ENCODE results near the gene FAM222B.
"Not testable (repeated sequence)": the region's sequence is repeated elsewhere in the genome, so short reads cannot be mapped to it uniquely, and the experiment has no call there.

FAM222B gene

DNA sequence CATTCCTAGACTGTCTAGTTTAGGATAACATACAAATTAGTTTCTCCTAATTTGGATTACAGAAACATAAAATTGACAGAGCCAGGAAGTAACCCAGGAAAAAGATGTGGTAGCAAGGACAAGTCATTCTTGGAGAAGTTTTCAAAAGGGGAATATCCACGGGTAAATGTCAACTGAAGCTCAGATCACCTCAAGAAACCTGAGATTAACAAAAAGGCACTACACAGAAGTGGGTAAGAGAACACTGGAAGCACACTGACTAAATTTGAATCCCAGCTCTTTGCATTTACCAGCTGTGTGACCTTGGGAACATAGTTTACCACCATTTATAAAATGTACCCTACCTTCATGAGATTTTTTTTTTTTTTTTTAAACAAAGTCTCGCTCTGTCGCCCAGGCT lies 59.4 kb downstream of the FAM222B start:
- no peak overlapping the region for H3K4me3 ChIP-seq (ENCODE audit: low read depth, low read length)

DNA sequence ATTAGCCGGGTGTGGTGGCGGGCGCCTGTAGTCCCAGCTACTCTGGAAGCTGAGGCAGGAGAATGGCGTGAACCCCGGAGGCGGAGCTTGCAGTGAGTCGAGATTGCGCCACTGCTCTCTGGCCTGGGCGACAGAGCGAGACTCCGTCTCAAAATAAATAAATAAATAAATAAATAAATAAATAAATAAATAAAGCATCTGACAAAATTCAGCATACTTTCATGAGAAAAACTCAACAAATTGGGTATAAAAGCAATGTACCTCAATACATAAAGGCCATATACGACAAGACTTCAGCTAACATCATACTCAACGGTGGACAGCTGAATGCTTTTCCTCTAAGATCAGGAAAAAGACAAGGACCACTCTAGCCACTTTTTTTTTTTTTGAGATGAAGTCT lies 63.0 kb downstream of the FAM222B start:
- not testable (repeated sequence) for H3K4me3 ChIP-seq (ENCODE audit: low read depth, low read length)

DNA sequence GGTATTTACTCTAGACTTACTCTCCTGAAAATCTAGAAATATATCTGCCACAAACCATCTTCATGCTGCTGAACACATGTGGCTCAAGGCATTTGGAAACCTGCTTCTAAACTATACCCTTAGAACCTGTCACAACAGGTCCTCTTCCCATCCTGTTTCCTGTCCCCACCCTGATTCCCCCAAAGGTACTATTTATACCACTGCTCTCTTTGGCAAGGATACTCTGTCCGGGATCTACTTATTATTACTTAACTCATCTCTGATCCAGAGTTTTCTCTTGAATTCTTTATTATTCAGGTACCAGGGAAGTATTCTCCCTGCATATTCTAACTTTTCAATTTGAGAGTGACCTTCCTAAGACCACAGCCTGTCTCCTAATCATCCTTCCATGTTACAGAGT lies 65.4 kb downstream of the FAM222B start:
- no peak overlapping the region for H3K4me3 ChIP-seq (ENCODE audit: low read depth, low read length)

DNA sequence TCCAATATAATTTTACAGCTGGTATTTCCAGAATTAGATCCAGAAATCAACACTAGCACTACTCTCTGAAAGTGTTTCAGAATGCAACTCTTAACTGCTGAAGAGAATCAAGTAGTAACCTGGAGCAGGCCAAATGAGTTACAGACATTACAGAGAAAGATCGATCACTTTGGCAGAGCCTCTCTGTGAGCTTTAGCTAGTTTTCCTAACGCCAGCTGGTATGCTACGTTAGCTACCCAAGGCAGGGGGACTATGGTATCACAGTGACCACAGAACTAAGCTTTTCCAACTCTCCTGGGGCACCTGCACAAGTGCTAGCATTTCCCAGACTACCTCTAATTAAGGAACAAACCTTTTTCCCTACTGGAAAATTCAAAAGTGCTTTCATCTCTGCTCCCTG lies 68.4 kb downstream of the FAM222B start:
- H3K4me3 ChIP-seq (ENCODE audit: low read depth, low read length): no peak overlapping the region

DNA sequence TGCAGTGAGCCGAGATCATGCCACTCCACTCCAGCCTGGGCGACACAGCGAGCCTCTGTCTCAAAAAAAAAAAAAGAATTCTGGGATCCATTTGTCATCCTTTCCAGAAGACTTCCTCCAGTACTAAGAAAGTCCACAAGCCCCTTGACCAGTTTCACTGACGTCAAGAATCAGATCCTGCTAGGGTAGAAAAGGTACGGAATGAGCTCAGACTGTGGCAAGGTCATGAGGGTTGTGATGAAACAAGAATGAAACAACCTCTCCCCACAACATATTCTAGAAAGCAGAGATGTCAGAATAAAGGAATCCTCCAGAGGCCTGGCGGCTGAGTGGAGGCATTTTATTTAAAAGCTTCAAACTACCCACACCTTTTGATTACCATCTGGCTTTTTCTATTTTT lies 68.9 kb downstream of the FAM222B start:
- no peak overlapping the region for H3K4me3 ChIP-seq (ENCODE audit: low read depth, low read length)

DNA sequence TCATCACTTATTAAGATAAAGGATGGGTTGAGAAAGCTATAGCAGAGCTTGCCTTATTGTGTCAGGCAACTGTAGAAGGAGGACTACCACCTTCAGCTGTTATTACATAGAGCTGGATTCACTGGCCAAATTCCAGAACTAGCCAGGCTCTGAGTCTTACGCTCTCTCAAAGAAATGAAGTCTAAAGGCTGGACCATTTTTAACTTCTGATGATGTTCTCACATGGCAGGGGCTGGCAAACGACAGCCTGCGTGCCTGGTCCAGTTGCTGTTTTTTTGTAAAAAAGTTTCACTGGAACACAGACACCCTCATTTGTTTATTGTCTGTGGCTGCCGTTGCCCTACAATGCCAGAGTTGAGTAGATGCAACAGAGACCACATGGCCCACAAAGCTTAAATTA lies 77.6 kb downstream of the FAM222B start:
- H3K4me3 ChIP-seq (ENCODE audit: low read depth, low read length): no peak overlapping the region

DNA sequence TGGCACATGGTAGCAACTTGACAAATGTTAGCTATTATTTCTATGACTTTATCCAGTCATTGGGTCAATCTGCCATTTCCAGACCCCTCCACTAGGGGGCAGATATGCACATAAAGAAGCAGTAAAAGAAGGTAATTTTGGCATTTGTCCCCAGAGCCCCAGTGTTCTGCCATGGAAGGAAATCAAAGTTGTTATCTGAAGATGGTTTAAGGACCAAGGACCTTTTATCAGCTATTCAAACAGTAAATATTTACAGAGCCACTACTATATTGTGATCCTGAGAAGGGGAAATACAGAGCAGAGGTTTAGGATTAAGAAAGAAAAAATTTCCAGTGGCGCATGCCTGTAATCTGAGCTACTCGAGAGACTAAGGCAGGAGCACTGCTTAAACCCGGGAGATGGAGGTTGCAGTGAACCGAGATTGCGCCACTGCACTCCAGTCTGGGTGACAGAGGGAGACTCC lies 78.8 kb downstream of the FAM222B start:
- no peak overlapping the region for H3K4me3 ChIP-seq (ENCODE audit: low read depth, low read length)

DNA sequence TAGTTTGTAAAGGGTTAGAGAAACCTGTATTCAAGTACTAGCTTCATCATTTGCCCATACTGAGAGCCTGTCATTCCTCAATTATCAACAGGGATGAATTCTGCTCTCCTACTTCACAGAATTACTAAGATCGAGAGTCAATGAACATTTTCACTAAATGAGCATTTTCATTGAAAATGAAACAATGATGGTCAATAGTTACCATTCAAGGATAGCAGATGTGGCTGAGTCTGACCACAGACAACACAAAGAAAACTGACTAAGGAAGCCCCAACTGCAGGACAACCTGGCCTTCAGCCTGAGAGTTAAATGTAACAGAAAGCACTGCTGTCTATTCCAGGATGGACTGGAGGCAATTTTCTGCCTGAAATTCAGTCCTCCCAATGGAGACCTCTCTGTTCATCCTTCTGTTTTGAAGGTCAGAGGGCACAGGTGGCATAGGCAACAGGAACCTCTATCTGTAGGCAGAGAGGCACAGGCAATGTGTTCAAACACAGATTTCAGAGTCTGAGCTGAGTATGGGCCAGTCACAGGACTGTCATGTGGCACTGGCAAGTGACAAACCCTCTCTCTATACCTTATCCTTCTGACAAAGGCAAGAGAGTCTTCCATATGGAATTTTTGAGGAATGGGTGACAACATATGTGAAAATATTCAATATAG lies 79.3 kb downstream of the FAM222B start:
- no peak overlapping the region for H3K4me3 ChIP-seq (ENCODE audit: low read depth, low read length)

DNA sequence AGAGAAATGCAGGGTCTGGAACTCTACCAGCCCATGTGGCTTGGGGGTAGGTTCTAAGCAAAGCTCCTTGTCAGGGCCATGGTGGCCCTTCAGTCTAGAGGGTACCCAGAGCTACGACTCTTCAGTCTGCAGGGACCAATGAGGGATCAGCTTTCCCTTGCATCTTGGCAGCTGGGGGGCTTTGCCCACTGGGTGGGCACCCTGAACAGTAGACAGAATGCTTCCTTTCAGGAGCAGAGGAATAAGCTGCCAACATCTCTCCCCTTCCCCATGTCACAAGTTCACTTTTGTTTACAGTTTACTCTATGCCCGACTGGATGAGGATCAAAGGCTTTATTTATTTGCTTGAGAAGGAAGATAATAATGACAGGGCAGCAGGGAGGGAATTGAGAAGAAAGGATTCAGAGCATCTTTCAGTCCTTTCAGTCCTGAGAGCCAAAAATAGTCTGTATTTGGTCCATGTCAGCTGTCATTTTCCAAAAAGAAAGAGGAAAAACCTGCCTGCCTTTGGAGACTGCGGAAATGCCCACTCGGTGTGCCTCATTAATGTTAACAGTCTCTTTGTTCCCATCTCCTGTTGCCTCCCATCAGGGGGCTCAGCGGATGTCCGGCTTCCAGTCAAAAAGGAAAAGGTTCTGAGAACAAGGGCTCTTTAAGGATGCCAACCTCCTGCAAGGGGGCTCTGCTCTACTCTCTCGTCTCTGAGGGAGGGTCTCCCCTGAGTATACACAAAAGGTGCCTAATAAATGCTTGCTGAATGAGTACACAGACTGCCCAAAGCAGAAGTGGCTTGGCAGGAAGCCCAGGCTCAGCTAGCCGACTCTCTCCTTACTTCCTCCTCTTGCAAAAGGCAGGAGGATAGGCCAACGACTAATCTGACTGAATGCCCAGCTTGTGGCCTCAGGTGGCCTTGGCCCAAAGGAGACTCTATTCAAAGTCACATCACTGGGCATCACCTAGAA lies 81.7 kb downstream of the FAM222B start:
- no peak overlapping the region for H3K4me3 ChIP-seq (ENCODE audit: low read depth, low read length)

DNA sequence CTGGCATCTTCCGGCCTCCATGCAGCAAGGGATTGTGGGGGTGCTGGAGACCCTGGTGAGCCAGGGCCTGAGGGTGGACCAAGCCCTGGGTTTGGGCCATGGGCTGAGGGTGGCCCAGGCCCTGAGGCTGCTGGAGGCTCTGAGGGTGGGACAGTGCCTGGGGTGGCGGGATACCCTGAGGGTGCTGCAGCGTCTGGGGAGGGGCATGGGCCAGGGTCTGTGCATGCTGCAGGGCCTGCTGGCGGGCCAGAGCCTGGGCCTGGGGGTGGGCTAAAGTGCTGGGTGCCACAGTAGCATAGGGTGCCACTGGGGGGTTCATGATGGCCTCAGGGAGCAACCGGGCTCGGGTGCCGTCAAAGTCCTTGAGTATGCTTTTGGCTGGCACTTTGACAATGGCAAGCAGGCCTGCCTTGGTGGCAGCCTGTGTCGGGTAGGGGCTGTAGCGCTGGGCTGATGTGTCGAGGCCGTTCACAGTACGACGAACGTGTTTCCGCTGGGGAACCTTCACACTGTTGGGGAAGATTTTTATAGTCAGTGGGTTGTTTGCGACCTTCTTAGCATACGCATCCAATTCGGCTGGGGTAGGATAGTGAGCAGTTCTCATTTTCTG lies 83.2 kb downstream of the FAM222B start:
- no peak overlapping the region for H3K4me3 ChIP-seq (ENCODE audit: low read depth, low read length)

DNA sequence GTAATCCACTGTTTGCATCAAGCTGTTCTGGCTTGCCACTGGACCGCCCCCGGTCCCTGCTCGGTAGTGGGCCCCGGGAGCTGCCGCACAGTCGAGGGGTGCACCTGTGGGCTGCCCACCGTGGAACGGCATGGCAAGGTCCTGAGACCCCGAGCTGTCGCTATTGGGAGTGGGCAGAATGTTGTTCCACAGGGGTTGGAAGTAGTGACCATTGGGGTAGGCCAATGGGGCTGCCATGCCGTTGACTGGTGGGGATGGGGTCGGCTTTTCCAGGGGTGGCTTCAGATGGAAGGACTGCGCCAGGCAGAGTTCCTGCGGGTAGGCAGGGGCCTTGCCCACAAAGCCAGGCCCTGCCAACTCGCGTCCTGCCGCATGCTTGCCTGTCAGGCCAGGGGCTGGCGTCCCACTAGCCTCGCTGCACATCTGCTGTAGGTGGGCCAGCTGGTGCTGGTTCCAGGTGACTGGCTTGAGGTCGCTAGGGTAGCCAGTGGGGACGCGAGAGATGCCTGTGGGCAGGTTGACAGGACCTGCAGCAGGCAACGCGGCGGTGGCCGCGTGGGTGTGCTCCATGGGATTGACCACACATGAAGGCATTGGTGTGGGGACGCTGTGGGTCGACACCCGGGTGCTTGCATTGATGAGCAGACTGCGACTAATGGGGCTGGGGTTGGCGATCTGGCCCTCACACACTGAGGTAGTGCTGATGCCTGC lies 84.0 kb downstream of the FAM222B start:
- no peak overlapping the region for H3K4me3 ChIP-seq (ENCODE audit: low read depth, low read length)

DNA sequence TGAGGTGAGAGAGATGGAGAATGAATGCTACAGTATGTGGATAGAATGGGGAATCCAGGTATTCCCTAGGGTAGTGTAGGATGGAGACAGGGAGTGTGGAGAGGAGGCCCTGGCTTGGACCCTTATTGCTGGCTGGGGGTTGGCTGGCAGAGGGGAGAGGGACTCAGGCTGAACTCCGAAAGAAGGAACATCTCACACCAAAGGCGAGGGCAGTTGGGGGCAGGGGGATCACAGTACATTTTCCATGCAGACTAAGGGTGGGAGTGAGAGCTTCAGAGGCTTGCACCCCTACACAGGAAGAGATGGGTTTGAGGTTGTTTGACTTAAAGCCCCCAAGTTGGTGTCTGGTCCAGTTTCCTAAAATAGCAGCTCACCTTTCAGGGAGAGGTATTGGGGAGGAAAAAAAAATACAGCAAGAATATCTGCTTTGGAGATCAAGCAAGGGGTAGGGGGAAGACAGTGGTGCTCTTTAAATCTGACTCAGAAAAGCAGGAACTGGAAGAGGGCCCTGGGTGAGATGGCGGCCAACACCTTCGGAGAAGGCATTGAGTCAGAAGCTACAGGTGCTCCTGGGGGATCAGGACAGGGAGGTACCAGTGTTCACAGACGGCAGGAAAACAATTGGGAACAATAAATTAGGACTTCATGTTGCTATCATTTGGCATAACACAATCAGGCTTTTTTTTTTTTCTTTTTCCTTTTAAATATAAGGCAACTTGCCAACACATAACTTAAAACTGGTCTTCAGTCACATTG lies 86.4 kb downstream of the FAM222B start:
- H3K4me3 ChIP-seq (ENCODE audit: low read depth, low read length): no peak overlapping the region

DNA sequence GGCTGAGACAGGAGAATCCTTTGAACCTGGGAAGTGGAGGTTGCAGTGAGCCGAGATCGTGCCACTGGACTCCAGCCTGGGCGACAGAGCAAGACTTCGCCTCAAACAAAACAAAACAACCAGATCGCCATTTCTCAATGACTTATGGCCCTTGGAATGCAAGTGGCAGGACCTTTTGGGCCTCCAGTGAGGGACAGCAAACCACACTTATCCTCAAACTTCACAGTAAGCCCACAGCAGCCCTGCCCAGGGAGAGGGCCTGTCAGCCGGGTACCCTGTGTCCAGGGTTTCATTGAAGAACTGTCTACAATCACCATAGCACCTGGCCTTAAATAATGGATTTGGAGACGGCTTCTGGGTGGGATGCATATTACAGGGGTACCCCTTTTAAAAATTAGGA lies 87.1 kb downstream of the FAM222B start:
- no peak overlapping the region for H3K4me3 ChIP-seq (ENCODE audit: low read depth, low read length)

DNA sequence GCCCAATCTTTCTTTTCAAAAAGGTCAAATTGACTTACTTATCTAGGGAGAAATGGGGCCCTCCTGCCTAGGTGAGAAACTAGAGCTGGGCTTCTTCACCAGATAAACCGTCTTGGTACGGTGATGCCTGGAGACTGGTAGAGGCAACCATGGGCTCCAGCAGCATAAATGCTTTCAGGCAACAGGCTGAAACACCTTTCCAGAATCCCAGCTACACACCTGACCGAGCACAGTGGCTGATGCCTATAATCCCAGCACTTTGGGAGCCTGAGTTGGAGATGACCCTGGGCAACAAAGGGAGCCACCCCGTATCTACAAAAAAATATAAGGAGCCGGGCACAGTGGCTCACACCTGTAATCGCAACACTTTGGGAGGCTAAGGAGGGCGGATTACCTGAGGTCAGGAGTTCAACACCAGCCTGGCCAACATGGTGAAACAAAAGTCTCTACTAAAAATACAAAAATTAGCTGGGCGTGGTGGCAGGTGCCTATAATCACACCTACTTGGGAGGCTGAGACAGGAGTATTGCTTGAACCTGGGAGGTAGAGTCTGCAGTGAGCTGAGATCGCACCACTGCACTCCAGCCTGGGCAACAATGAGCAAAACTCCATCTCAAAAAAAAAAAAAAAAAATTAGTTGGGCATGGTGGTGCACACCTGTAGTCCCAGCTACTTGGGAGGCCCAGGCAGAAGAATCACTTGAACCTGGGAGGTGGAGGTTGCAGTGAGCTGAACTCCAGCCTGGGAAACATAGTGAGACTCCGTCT lies 90.8 kb downstream of the FAM222B start:
- no peak overlapping the region for H3K4me3 ChIP-seq (ENCODE audit: low read depth, low read length)

DNA sequence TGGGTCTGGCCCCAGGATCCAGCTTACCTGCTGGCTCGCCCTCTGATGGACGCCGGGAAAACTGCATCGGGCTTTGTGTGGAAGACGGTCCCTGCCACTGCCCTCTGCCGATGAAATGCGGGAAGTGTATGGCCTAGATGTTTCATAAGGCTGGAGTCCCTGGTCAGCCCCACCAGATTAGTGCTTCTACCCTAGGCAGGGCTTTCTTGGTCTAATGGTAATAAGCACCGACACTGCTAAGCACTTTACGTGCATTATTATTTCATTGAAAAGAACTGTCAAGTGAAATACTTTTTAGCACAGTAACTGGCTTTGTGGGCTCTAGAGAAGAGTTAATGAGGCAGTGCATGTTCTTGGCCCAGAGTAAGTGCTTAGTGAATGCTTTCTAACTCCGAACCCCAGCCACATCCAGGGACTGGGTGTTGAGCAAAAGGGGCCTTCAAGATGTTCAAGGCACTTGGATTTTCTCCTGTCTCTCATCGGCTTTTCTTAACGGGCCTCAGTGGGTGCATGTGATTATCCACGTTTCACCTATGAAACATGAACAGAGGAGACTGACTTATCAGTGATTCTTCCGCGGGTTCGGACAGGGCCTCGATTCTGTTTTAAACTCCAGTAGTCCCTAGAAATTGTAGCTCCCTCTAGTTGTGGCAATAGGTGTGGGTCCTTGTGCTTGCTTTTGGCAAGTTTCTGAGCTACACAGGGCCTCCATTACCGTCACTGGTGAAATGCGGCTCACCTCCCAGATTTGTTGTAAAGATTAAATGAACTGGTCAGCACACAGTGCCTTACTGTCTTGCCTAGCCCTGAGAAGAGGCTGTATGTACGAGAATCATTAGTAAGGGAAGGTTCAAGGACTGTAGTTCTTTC lies 92.2 kb downstream of the FAM222B start:
- H3K4me3 ChIP-seq (ENCODE audit: low read depth, low read length): no peak overlapping the region

DNA sequence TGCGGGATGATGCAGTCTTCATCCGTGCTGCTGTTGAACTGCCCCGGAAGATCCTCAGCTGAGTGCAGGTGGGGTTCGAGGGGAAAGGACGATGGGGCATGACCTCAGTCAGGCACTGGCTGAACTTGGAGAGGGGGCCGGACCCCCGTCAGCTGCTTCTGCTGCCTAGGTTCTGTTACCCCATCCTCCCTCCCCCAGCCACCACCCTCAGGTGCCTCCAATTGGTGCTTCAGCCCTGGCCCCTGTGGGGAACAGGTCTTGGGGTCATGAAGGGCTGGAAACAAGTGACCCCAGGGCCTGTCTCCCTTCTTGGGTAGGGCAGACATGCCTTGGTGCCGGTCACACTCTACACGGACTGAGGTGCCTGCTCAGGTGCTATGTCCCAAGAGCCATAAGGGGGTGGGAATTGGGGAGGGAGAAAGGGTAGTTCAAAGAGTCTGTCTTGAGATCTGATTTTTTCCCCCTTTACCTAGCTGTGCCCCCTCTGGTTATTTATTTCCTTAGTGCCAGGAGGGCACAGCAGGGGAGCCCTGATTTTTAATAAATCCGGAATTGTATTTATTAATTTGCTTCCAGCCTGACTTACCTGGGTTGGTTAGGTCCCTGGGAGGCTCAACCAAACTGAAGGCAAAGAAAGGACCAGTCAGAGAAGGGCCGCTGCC lies 92.9 kb downstream of the FAM222B start:
- no peak overlapping the region for H3K4me3 ChIP-seq (ENCODE audit: low read depth, low read length)

DNA sequence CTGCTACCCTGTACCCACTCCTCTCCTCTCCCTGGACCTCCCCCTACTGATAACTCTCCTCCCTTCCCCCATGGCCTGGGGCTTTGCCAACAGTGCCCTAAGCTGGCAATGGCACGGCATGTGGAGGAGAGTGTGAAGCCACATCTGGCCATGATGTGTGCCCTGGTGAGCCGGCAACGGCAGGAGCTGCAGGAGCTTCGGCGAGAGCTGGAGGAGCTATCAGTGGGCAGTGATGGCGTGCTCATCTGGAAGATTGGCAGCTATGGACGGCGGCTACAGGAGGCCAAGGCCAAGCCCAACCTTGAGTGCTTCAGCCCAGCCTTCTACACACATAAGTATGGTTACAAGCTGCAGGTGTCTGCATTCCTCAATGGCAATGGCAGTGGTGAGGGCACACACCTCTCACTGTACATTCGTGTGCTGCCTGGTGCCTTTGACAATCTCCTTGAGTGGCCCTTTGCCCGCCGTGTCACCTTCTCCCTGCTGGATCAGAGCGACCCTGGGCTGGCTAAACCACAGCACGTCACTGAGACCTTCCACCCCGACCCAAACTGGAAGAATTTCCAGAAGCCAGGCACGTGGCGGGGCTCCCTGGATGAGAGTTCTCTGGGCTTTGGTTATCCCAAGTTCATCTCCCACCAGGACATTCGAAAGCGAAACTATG lies 93.6 kb downstream of the FAM222B start:
- H3K4me3 ChIP-seq (ENCODE audit: low read depth, low read length): no peak overlapping the region
